NCI-H146 treated with DMSO at 0.1 percent for 48 hours (cell line): ENCODE results near the gene MED16.

ENCODE experiments used
- DNase-seq: peaks from one replicate; lab custom pipeline; 2025; ENCODE audit not compliant: unreplicated experiment; lab: John Stamatoyannopoulos, UW

The MED16 gene

DNA sequence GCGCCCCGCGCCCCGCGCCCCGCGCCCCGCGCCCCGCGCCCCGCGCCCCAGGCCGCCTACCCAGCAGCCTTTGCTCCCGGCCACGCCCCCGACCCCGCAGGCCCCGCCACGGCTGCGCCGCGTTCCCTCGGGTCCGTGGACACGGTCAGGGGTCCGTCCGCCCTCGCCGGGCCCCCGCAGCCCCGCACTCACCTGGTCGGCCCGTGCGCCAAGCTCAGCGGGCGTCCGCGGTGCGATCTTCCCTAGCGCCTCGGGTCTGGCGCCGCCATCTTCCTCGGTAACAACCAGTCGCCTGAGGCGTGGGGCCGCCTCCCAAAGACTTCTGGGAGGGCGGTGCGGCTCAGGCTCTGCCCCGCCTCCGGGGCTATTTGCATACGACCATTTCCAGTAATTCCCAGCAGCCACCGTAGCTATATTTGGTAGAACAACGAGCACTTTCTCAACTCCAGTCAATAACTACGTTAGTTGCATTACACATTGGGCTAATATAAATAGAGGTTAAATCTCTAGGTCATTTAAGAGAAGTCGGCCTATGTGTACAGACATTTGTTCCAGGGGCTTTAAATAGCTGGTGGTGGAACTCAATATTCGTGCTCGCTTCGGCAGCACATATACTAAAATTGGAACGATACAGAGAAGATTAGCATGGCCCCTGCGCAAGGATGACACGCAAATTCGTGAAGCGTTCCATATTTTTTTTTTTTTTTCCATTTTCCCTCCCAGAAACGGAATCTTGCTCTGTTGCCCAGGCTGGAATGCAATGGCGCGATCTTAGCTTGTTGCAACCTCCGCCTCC lies at the start of gene MED16, which contains the start of gene RNU6-9:
MED16 (minus strand) TSS at position 294 of the 796 bp plus-strand sequence. CDS start 2,056 bp downstream, outside the sequence.
RNU6-9 (plus strand) TSS at position 591 of the 796 bp plus-strand sequence.
- peak; percentile 61 for DNase-seq

DNA sequence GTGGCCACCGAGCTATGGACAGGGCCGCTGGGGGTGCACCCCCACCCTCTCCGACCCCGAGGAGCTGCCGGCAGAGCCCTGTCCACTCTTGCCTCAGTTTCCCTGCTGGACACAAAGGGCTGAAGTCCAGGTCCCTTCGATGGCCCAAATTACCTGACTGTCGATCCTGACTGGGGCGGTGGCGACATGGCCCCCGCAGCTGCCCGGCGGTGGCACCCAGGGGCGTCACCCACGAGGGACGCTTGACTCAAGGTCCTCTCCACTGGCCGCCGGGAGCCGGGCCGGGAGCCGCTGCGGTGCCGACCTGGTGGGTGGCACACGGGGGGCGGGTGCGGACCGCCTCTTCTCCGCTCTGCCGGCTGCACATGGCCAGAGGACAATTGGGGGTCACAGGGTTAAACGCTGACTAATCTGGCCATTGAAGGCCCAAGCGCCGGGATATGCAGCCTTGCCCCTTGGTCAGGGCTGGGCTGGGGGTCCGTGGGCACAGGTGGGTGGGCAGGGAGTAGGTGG lies 49.2 kb upstream of the MED16 start:
- DNase-seq: no peak

DNA sequence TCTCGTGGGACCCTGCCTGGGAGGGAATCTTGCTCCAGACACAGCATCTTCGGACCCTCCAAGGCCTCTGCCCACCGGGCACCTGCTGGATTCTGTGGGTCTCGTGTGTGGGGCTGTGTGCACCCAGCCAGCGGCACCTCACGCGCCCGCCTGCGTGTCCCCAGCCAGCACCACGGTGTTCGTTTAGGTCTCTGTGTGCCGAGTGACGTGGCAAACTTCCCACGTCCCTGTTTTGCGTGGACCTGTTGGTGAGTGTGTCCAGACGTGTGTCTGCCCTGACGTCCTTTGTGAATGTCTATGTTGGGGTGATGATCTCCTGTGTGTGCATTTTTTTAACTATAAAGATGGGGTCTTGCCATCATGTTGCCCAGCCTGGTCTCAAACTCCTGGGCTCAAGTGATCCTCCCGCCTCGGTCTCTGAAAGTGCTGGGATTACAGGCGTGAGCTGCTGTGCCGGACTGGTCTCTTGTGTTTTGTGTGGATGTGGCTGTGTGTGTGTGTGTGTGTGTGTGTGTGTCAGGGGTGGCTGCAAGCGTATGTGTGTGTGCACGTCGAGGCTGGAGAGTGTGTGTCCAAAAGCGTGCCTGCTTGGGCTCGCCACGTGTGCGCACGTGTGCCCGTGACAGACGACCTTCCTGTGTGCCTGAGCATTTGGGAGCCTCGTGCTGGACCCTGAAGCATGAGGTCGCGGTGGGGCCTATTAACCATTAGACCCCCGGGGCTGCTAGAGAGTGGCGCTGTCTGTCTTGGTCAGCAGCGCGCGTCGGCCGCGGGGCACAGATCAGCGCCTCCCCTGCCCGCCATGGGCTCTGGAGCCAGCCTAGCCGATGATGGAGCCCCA lies 48.5 kb upstream of the MED16 start:
- no peak for DNase-seq

- no peak for DNase-seq
Measured at GRCh38 chr19:940591-941291, 47.8 kb upstream of the MED16 start.

DNA sequence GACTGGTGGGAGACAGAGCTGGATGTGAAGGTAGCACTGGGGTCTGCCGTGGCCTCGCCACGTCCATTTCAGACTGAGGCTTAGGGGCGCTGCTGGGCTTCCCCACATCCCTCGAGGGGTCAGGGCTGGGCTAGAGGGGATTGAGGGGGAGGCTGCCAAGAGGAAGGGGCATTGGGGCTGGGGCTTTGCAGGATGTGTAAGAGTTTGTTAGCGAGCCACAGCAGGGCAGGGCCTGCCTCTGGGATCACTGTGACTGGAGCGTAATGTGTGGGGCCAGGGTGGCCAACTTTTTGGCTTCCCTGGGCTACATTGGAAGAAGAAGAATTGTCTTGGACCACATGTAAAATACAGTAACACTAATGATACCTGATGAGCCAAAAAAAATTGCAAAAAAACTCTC lies 46.9 kb upstream of the MED16 start:
- DNase-seq: no peak

GRCh38 chr19:939439-939838 lies 46.5 kb upstream of the MED16 start:
- DNase-seq: no peak

- no peak for DNase-seq
Measured at GRCh38 chr19:938233-938923, 45.4 kb upstream of the MED16 start.

- DNase-seq: no peak
Measured at GRCh38 chr19:937259-937694, 44.3 kb upstream of the MED16 start.

DNA sequence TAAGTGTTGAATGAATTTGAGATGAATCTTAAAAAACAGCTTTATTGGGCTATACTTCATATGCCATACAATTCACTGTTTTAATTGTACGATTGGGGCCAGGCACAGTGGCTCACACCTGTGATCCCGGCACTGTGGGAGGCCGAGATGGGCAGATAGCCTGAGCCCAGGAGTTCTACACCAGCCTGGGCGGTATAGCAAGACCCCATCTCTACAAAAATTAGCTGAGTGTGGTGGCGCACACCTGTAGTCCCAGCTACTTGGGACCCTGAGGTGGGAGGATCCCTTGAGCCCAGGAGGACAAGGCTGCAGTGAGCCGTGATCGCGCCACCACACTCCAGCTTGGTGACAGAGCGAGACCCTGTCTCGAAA lies 43.2 kb upstream of the MED16 start:
- DNase-seq: no peak

GRCh38 chr19:934865-935479 lies 42.0 kb upstream of the MED16 start:
- DNase-seq: no peak

GRCh38 chr19:934197-934840 lies 41.3 kb upstream of the MED16 start:
- no peak for DNase-seq

DNA sequence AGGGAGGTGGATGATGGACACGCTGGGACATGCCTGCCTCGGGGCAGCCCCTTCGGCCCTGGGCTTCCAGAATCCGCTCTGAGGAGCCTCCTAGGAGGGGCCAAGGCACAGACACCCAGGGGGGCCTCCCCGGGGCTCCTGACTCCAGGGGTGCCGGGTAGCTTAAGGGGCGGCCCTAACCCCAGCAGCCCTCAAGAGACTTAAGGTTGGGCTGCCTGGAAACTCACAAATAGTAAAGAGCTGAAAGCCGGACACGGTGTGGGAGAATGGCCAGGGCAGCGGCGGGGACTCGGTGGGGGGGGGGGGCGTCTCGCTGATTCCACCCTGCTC lies 40.5 kb upstream of the MED16 start:
- no peak for DNase-seq

- DNase-seq: no peak
Measured at GRCh38 chr19:932648-933552, 39.9 kb upstream of the MED16 start.

- DNase-seq: no peak
Measured at GRCh38 chr19:931860-932647, 39.1 kb upstream of the MED16 start.

GRCh38 chr19:929891-930258 lies 36.9 kb upstream of the MED16 start:
- no peak for DNase-seq

DNA sequence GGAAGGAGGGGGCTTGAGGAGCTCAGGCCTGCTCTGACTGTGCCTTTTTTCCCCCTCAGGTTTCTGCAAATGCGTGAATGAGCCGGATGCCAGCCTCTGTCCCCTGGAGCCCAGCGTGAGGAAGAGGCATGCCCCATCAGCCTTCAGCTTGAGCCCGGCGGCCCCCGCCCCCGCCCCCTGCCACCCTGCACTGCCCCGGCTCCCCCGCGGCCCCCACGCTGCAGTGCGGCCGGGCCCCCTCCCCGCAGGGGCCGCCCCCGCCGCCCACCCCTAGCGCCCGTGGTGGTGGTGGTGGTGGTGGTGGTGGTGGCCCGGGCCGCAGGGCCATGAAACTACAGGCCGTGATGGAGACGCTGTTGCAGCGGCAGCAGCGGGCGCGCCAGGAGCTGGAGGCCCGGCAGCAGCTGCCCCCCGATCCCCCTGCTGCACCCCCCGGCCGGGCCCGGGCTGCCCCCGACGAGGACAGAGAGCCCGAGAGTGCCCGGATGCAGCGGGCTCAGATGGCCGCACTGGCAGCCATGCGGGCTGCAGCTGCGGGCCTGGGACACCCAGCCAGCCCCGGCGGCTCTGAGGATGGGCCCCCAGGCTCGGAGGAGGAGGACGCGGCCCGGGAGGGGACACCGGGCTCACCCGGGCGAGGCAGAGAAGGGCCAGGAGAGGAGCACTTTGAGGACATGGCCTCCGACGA lies 36.4 kb upstream of the MED16 start:
- no peak for DNase-seq

- no peak for DNase-seq
Measured at GRCh38 chr19:928471-929202, 35.6 kb upstream of the MED16 start.
